ENCODE results near the gene LAGE3. TPM values are rescaled to one million over a fixed set of nuclear protein-coding genes. Genes with fewer than 3 reads are reported as not detected.

The LAGE3 gene
- total and polyA plus RNA-seq, 2 experiments from 2014 or later: 32.2 to 49.4 TPM

GRCh38 chrX:154430479-154430878 is 48.6 kb downstream of the LAGE3 start:
- Histone ChIP-seq H3K4me2 (peak overlapping the region; percentile 85), H3K79me2 (peaks cover 28% of the 10 kb centered on the region), H3K4me3 (no peak overlapping the region)

GRCh38 chrX:154429711-154430110 is 49.4 kb downstream of the LAGE3 start:
- Histone ChIP-seq H3K9me3 (ENCODE audit: low read depth) (no peaks in the 10 kb centered on the region), H4K20me1 (ENCODE audit: insufficient read depth, poor library complexity, severe bottlenecking) (no peaks in the 10 kb centered on the region), H3K4me2 (peak overlapping the region; percentile 85), H2AFZ (no peak overlapping the region), H3K9me2 (replicated peaks; ENCODE audit: insufficient read depth) (no peaks in the 10 kb centered on the region), H3K36me3 (replicated peaks; ENCODE audit: insufficient read depth, low read depth) (no peaks in the 10 kb centered on the region), H3K27me3 (no peaks in the 10 kb centered on the region), H3K4me3 (peak overlapping the region; percentile 58), H3K27ac (no peak overlapping the region), H3K79me2 (peaks cover 28% of the 10 kb centered on the region), H3K4me1 (ENCODE audit: insufficient read depth) (no peaks in the 10 kb centered on the region)
- TF ChIP-seq EZH2 (IDR thresholded peaks at IDR 0.05; ENCODE audit: borderline replicate concordance): no peak
- 87% methylated on average over 2 of the region's 2 CpGs for WGBS (ENCODE audit: low lambda C conversion rate, missing lambda C conversion rate)
- no peak for DNase-seq (ENCODE audit: low spot score)

More at GRCh38 chrX:154430479-154430878, 48.6 kb downstream of the LAGE3 start:
- Histone ChIP-seq H3K9me2 (replicated peaks; ENCODE audit: insufficient read depth) (no peaks in the 10 kb centered on the region), H4K20me1 (ENCODE audit: insufficient read depth, poor library complexity, severe bottlenecking) (no peaks in the 10 kb centered on the region), H3K36me3 (replicated peaks; ENCODE audit: insufficient read depth, low read depth) (no peaks in the 10 kb centered on the region), H3K9me3 (ENCODE audit: low read depth) (no peaks in the 10 kb centered on the region), H3K27ac (no peak overlapping the region), H3K4me1 (ENCODE audit: insufficient read depth) (no peaks in the 10 kb centered on the region), H3K27me3 (no peaks in the 10 kb centered on the region), H2AFZ (no peak overlapping the region)
- DNase-seq (ENCODE audit: low spot score): no peak
- WGBS (ENCODE audit: low lambda C conversion rate, missing lambda C conversion rate): 83% methylated on average over 6 of the region's 6 CpGs
- TF ChIP-seq EZH2 (IDR thresholded peaks at IDR 0.05; ENCODE audit: borderline replicate concordance) (no peak), CTCF (IDR thresholded peaks at IDR 0.05; ENCODE audit: poor library complexity) (no peak), EZH2phosphoT487 (IDR thresholded peaks at IDR 0.05; ENCODE audit: low read depth, severe bottlenecking, unreplicated experiment) (no peak)

- Histone ChIP-seq H3K4me1 (ENCODE audit: insufficient read depth) (no peaks in the 10 kb centered on the region), H3K27ac (peak within 1 kb of the TSS; percentile 88), H4K20me1 (ENCODE audit: insufficient read depth, poor library complexity, severe bottlenecking) (no peaks in the 10 kb centered on the region), H3K79me2 (peaks cover 28% of the 10 kb centered on the region), H3K4me2 (peak within 1 kb of the TSS; percentile 85), H3K9me2 (replicated peaks; ENCODE audit: insufficient read depth) (no peaks in the 10 kb centered on the region), H3K4me3 (peak within 1 kb of the TSS; percentile 58), H3K36me3 (replicated peaks; ENCODE audit: insufficient read depth, low read depth) (no peaks in the 10 kb centered on the region), H2AFZ (peak within 1 kb of the TSS; percentile 84), H3K27me3 (no peaks in the 10 kb centered on the region), H3K9me3 (ENCODE audit: low read depth) (no peaks in the 10 kb centered on the region)
- WGBS (ENCODE audit: low lambda C conversion rate, missing lambda C conversion rate): 55% methylated on average over 61 of the region's 87 CpGs
- peak; percentile 92 for DNase-seq (ENCODE audit: low spot score)
- no peak for TF ChIP-seq EZH2phosphoT487 (IDR thresholded peaks at IDR 0.05; ENCODE audit: low read depth, severe bottlenecking, unreplicated experiment)
- peak; percentile 3 for TF ChIP-seq CTCF (IDR thresholded peaks at IDR 0.05; ENCODE audit: poor library complexity)
- no peak for TF ChIP-seq EZH2 (IDR thresholded peaks at IDR 0.05; ENCODE audit: borderline replicate concordance)
Measured at GRCh38 chrX:154428176-154429171, 50.6 kb downstream of the LAGE3 start, which contains the start of gene ATP6AP1. Gene ATP6AP1 (plus strand): TSS chrX:154428677. CDS start chrX:154428693, 16 bp downstream.

Small RNA genes within 50 kb of the gene (microRNA-seq; reads per million reads assigned to microRNA genes)
- 7.2 reads per million, percentile 18 among the genes with 10 or more reads in this experiment for gene MIR6858

Small RNA genes within 50 kb of the gene (small RNA-seq; reads per million reads assigned to genes)
- gene MIR6858: 0.22 reads per million
- gene RN7SL697P: not detected

Other genes with a start within 250 kb of the LAGE3 start
- gene OPN1MW3, start 221.7 kb downstream of the LAGE3 start, total RNA-seq: not detected in 2 replicates
- not detected in 2 replicates for gene OPN1MW3, start 221.7 kb downstream of the LAGE3 start, polyA plus RNA-seq
- gene TEX28, start 184.2 kb downstream of the LAGE3 start, total RNA-seq: not detected in 2 replicates
- gene TEX28, start 184.2 kb downstream of the LAGE3 start, polyA plus RNA-seq: not detected in 2 replicates
- gene TKTL1, start 183.5 kb downstream of the LAGE3 start, total RNA-seq: not detected in 2 replicates
- gene TKTL1, start 183.5 kb downstream of the LAGE3 start, polyA plus RNA-seq: 0.52 and 1.1 TPM in 2 replicates
- 220 and 396 TPM in 2 replicates for gene FLNA, start 104.6 kb downstream of the LAGE3 start, total RNA-seq
- 468 and 471 TPM in 2 replicates for gene FLNA, start 104.6 kb downstream of the LAGE3 start, polyA plus RNA-seq
- 34.2 and 39.4 TPM in 2 replicates for gene EMD, start 100.0 kb downstream of the LAGE3 start, total RNA-seq
- 61.0 and 65.7 TPM in 2 replicates for gene EMD, start 100.0 kb downstream of the LAGE3 start, polyA plus RNA-seq
- 4,114 and 4,460 TPM in 2 replicates for gene RPL10, start 80.9 kb downstream of the LAGE3 start, total RNA-seq
- gene RPL10, start 80.9 kb downstream of the LAGE3 start, polyA plus RNA-seq: 1,206 and 1,210 TPM in 2 replicates
- gene DNASE1L1, start 70.0 kb downstream of the LAGE3 start, total RNA-seq: 36.1 and 39.7 TPM in 2 replicates
- gene DNASE1L1, start 70.0 kb downstream of the LAGE3 start, polyA plus RNA-seq: 22.3 and 22.6 TPM in 2 replicates
- 25.0 and 26.7 TPM in 2 replicates for gene TAFAZZIN, start 67.7 kb downstream of the LAGE3 start, total RNA-seq
- gene TAFAZZIN, start 67.7 kb downstream of the LAGE3 start, polyA plus RNA-seq: 41.3 and 69.6 TPM in 2 replicates
- gene ATP6AP1, start 50.6 kb downstream of the LAGE3 start, total RNA-seq: 116 and 131 TPM in 2 replicates
- 265 and 268 TPM in 2 replicates for gene ATP6AP1, start 50.6 kb downstream of the LAGE3 start, polyA plus RNA-seq
- gene GDI1, start 42.1 kb downstream of the LAGE3 start, total RNA-seq: 82.7 and 101 TPM in 2 replicates
- gene GDI1, start 42.1 kb downstream of the LAGE3 start, polyA plus RNA-seq: 102 and 132 TPM in 2 replicates
- gene FAM50A, start 35.1 kb downstream of the LAGE3 start, total RNA-seq: 52.1 and 65.9 TPM in 2 replicates
- gene FAM50A, start 35.1 kb downstream of the LAGE3 start, polyA plus RNA-seq: 147 and 178 TPM in 2 replicates
- 10.6 and 14.1 TPM in 2 replicates for gene PLXNA3, start 21.0 kb downstream of the LAGE3 start, total RNA-seq
- 23.2 and 28.7 TPM in 2 replicates for gene PLXNA3, start 21.0 kb downstream of the LAGE3 start, polyA plus RNA-seq
- 25.0 and 26.7 TPM in 2 replicates for gene UBL4A, start 7.3 kb upstream of the LAGE3 start, total RNA-seq
- gene UBL4A, start 7.3 kb upstream of the LAGE3 start, polyA plus RNA-seq: 29.9 and 34.0 TPM in 2 replicates
- gene SLC10A3, start 11.3 kb upstream of the LAGE3 start, total RNA-seq: 28.8 and 29.3 TPM in 2 replicates
- 48.3 and 59.8 TPM in 2 replicates for gene SLC10A3, start 11.3 kb upstream of the LAGE3 start, polyA plus RNA-seq
- 33.8 and 41.1 TPM in 2 replicates for gene FAM3A, start 37.0 kb upstream of the LAGE3 start, total RNA-seq
- 68.0 and 70.9 TPM in 2 replicates for gene FAM3A, start 37.0 kb upstream of the LAGE3 start, polyA plus RNA-seq
- 24.8 and 26.2 TPM in 2 replicates for gene G6PD, start 67.6 kb upstream of the LAGE3 start, total RNA-seq
- 9.8 and 12.8 TPM in 2 replicates for gene G6PD, start 67.6 kb upstream of the LAGE3 start, polyA plus RNA-seq
- 19.7 and 21.4 TPM in 2 replicates for gene IKBKG, start 68.3 kb upstream of the LAGE3 start, total RNA-seq
- 30.7 and 32.9 TPM in 2 replicates for gene IKBKG, start 68.3 kb upstream of the LAGE3 start, polyA plus RNA-seq
- not detected in 2 replicates for gene CTAG1A, start 105.9 kb upstream of the LAGE3 start, total RNA-seq
- not detected in 2 replicates for gene CTAG1A, start 105.9 kb upstream of the LAGE3 start, polyA plus RNA-seq
- not detected in 2 replicates for gene CTAG1B, start 140.0 kb upstream of the LAGE3 start, total RNA-seq
- gene CTAG1B, start 140.0 kb upstream of the LAGE3 start, polyA plus RNA-seq: not detected in 2 replicates
- gene CTAG2, start 174.3 kb upstream of the LAGE3 start, total RNA-seq: not detected in 2 replicates
- not detected in 2 replicates for gene CTAG2, start 174.3 kb upstream of the LAGE3 start, polyA plus RNA-seq

All from hepatocyte (in vitro differentiated cells).